ENCODE results near the gene HMCN2. TPM values are rescaled to one million over a fixed set of nuclear protein-coding genes. Genes with fewer than 3 reads are reported as not detected.

Gene HMCN2
- total RNA-seq, result not detected in 2 replicates

DNA sequence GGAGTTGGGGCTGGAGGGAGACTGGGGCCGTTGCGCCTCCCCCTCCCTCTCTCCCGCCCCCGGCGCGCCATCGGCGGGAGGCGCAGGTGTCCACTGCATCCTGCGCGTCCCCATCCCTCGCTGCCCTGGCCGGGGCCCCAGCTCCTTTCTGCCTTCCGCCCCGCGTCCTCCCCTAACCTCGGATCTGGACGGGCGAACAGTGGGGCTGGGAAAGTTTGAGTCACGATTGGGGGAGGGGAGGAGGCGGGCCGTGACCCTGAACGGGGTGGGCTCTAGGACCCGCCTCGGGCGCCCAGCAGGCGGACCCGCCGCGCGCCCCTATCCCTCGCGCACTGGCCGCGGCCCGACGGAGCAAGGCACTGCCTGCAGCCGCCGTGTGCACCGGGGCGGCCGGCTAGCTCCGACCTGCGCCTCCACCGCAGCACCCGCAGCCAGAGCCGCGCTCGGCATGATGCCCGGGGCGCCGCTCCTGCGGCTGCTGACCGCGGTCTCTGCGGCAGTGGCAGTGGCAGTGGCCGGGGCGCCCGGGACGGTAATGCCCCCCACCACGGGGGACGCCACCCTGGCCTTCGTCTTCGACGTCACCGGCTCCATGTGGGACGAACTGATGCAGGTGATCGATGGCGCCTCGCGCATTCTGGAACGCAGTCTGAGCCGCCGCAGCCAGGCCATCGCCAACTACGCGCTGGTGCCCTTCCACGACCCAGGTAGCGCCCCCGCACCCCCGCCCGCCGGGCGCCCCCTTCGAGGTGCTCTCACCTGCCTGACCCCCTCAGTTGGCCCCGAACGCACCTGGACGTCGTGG, at the start of gene HMCN2:
HMCN2 (plus strand) TSS at position 330 of the 805 bp plus-strand sequence; CDS start at position 449, 119 bp downstream.
- intact Hi-C loops (cut with micrococcal nuclease), result no loop called here
- ATAC-seq (ENCODE audit: low read depth) (no peak), DNase-seq (no peak)
- H3K4me3 Mint-ChIP-seq, result no peak within 1 kb of the TSS
- H3K27me3 Mint-ChIP-seq, result peaks cover 59% of the 10 kb centered on the region
- no peaks in the 10 kb centered on the region for H3K36me3 Mint-ChIP-seq (ENCODE audit: low read depth)
- CTCF ChIA-PET, result no interaction called here
- no peak within 1 kb of the TSS for H3K27ac Mint-ChIP-seq
- H3K4me1 Mint-ChIP-seq, result peaks cover 3% of the 10 kb centered on the region
- POLR2A ChIA-PET, result no interaction called here
- TF ChIP-seq, protein P1, sequence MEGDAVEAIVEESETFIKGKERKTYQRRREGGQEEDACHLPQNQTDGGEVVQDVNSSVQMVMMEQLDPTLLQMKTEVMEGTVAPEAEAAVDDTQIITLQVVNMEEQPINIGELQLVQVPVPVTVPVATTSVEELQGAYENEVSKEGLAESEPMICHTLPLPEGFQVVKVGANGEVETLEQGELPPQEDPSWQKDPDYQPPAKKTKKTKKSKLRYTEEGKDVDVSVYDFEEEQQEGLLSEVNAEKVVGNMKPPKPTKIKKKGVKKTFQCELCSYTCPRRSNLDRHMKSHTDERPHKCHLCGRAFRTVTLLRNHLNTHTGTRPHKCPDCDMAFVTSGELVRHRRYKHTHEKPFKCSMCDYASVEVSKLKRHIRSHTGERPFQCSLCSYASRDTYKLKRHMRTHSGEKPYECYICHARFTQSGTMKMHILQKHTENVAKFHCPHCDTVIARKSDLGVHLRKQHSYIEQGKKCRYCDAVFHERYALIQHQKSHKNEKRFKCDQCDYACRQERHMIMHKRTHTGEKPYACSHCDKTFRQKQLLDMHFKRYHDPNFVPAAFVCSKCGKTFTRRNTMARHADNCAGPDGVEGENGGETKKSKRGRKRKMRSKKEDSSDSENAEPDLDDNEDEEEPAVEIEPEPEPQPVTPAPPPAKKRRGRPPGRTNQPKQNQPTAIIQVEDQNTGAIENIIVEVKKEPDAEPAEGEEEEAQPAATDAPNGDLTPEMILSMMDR (IDR thresholded peaks at IDR 0.05), result no peak
- no peaks in the 10 kb centered on the region for H3K9me3 Mint-ChIP-seq

GRCh38 chr9:130217838-130218237, 47.7 kb upstream of the HMCN2 start:
- ChIA-PET POLR2A (no interaction called here), CTCF (no interaction called here)
- no peaks in the 10 kb centered on the region for H3K36me3 Mint-ChIP-seq (ENCODE audit: low read depth)
- H3K4me1 Mint-ChIP-seq, result no peaks in the 10 kb centered on the region
- TF ChIP-seq, protein P1 (IDR thresholded peaks at IDR 0.05), result no peak
- DNase-seq, result no peak
- H3K4me3 Mint-ChIP-seq, result no peak overlapping the region
- intact Hi-C loops (cut with micrococcal nuclease), result no loop called here
- no peaks in the 10 kb centered on the region for H3K9me3 Mint-ChIP-seq
- H3K27ac Mint-ChIP-seq, result no peak overlapping the region
- ATAC-seq (ENCODE audit: low read depth), result no peak
- no peaks in the 10 kb centered on the region for H3K27me3 Mint-ChIP-seq

DNA sequence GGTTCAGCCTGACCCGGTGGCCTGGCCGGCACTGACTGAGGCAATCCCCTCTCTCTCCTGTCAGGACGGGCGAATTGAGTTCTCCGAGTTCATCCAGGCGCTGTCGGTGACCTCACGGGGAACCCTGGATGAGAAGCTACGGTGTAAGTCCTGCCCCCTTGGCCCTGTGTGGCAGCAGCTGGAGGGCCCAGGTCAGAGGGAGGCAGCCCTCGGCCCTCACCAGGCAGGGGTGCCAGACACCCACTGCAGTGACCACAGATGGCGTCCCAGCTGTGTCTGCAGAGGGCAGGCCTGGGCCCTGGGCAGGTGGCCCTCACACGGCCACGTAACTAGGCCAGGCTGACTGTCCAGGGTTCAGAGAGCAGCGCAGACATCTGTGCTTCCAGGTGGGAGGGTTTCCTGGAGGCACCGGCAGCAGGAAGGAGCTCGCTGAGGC, 45.9 kb upstream of the HMCN2 start:
- Mint-ChIP-seq H3K4me1 (no peaks in the 10 kb centered on the region), H3K27ac (no peak overlapping the region), H3K36me3 (ENCODE audit: low read depth) (no peaks in the 10 kb centered on the region), H3K27me3 (no peaks in the 10 kb centered on the region), H3K9me3 (no peaks in the 10 kb centered on the region), H3K4me3 (no peak overlapping the region)
- ATAC-seq (ENCODE audit: low read depth) (no peak), DNase-seq (no peak)
- TF ChIP-seq, protein P1 (IDR thresholded peaks at IDR 0.05), result no peak
- intact Hi-C loops (cut with micrococcal nuclease), result no loop called here
- CTCF ChIA-PET, result no interaction called here
- POLR2A ChIA-PET, result no interaction called here

GRCh38 chr9:130220352-130220751, 45.2 kb upstream of the HMCN2 start:
- H3K4me3 Mint-ChIP-seq, result no peak overlapping the region
- H3K4me1 Mint-ChIP-seq, result no peaks in the 10 kb centered on the region
- H3K27ac Mint-ChIP-seq, result no peak overlapping the region
- CTCF ChIA-PET, result no interaction called here
- no peaks in the 10 kb centered on the region for H3K27me3 Mint-ChIP-seq
- no peak for ATAC-seq (ENCODE audit: low read depth)
- DNase-seq, result no peak
- intact Hi-C loops (cut with micrococcal nuclease), result no loop called here
- POLR2A ChIA-PET, result no interaction called here
- no peaks in the 10 kb centered on the region for H3K36me3 Mint-ChIP-seq (ENCODE audit: low read depth)
- TF ChIP-seq, protein P1 (IDR thresholded peaks at IDR 0.05), result no peak
- no peaks in the 10 kb centered on the region for H3K9me3 Mint-ChIP-seq

DNA sequence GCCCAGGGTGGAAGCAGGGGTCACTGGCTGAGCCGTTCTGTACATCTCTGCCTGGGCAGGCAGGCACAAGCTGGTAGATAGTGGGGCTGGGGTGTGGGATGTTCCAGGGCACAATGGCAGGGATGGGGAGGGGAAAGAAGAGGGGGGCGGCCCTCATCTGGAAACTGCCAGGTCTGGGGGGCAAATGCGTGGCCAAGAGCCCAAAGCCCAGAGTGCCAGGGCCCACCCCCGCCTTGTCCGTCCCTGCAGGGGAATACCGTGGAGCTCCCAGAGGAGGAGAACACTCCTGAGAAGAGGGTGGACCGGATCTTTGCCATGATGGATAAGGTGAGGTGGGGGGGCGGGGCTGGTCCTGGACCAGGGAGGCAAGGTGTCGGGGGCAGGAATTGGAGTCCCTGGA, 42.7 kb upstream of the HMCN2 start:
- H3K27ac Mint-ChIP-seq, result no peak overlapping the region

More for the DNA sequence above, 42.7 kb upstream of the HMCN2 start:
- TF ChIP-seq, protein P1 (IDR thresholded peaks at IDR 0.05), result no peak
- Mint-ChIP-seq H3K9me3 (peaks cover 9% of the 10 kb centered on the region), H3K4me1 (no peaks in the 10 kb centered on the region), H3K4me3 (no peak overlapping the region), H3K36me3 (ENCODE audit: low read depth) (no peaks in the 10 kb centered on the region), H3K27me3 (no peaks in the 10 kb centered on the region)
- CTCF ChIA-PET, result no interaction called here
- DNase-seq (no peak), ATAC-seq (ENCODE audit: low read depth) (no peak)
- POLR2A ChIA-PET, result no interaction called here
- intact Hi-C loops (cut with micrococcal nuclease), result no loop called here

Measured in activated B cell treated with CpG ODN at 0.5 μM for 24 hours (primary cell).